Dedifferentiated amniotic fluid mesenchymal stem cell (primary cell): ENCODE measurements around the gene ATP5F1D.

Experiments
- DNase-seq: peaks from one replicate; pipeline ENCODE4 v3.0.0-alpha.2; 2016; ENCODE audit errors: extremely low spot score

Gene ATP5F1D

DNA sequence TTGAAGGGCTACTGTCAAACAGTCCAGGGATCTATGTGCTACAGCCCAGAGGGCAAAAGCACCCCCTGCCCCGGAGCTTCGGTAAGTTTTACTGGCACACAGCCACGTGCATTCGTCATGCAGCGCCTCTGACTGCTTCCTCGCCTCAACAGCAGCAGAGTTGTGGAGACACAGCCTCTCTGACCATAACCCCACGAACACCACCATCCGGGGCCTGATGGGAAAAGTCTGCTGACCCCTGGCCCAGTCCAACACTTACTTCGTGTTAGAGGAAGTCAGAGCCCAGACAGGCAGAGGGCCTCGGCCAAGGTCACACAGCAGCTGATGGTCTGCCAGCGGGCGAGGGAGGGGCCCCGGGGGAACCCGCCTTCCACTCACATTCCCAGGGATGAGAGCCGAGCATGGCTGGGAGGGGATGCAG, 8.9 kb upstream of the ATP5F1D start:
- DNase-seq = no peak

DNA sequence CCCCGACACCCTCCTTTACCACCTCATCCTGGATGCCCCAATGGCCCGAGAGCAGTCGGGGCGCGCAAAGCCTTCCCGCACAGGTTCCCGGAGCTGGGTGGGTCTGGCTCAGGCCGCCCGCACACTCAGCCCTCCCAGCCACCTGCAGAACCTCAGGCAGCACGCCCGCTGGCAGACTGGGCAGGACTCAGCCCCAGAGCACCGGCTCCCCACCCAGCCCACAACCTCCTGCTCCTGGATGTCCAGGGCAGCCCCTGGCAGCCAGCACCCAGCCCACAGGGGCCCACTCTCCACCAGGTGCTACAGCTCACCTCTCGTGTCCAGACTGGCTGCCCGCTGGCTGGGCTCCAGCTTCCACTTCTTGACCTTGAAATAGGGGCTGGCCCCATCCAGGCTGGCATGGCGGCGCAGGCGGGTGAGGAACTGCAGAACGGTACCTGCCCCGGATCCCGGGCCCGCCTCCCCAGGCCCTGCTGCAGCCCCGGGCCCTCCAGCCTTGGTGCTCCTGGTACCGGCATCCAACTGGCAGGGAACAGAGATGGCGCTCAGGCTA, 8.4 kb upstream of the ATP5F1D start:
- no peak for DNase-seq

DNA sequence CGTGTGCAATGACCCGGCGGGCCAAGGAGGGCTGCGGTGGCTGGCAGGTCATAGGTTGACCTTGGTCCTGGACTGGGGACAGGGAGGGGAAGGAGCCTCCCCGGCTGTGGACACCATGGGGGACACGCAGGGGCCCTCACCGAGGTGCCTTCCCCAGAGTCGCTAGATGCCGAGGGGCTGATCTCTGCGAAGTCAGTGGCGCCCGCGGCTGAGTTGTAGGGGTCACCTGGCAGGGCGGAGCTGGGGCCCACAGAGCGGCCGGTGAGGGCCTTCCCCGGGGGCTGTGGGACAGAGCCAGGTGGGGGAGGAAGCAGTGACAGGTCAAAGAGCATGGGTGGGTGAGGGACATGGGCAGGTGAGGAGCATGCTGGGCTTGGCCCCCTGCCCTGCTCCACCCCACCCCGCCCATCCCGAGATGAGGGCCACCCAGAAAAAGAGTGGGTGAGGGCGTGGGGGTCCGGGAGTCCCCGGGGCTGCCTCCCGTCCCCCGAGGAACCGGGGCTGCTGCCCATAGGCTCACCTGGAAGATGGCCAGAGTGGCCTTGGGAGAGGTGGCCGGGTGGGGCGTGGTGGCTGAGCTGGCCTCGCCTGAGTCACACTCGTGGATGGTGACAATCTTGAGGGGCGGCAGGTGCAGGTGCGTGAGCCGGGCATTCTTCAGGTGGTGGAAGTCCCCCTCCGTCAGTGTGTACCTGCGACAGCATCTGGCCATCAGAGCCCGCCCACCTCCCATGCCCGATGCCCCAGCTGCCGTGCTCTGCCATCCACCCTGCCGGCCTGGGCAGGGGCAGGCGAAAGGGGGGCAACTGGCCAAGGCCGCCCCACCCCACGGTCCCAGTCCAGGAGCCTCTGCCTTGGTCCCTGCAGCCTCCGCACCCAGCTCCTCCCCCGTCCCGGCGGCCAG, 7.2 kb upstream of the ATP5F1D start:
- DNase-seq = no peak

DNA sequence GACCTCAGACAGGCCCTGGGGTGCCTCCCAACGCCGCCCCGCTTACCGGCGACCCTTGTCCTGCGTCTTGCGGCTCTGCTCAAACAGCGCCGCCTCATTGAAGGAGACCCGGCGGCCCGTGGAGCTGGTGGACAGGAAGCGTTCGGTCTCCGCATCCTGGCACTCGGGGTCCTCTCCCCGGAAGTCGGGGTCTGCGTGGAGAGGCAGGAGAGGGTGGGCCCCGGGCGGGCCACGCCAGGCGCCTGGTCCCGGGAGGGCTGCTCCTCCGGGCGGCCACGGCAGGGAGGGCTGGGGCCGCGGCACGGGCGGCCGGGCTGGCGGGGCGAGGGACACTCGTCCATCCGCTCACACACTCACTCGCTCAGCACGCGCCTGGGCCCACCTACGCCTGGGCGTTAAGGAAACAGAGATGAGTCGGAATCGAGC, 6.6 kb upstream of the ATP5F1D start:
- DNase-seq = no peak

DNA sequence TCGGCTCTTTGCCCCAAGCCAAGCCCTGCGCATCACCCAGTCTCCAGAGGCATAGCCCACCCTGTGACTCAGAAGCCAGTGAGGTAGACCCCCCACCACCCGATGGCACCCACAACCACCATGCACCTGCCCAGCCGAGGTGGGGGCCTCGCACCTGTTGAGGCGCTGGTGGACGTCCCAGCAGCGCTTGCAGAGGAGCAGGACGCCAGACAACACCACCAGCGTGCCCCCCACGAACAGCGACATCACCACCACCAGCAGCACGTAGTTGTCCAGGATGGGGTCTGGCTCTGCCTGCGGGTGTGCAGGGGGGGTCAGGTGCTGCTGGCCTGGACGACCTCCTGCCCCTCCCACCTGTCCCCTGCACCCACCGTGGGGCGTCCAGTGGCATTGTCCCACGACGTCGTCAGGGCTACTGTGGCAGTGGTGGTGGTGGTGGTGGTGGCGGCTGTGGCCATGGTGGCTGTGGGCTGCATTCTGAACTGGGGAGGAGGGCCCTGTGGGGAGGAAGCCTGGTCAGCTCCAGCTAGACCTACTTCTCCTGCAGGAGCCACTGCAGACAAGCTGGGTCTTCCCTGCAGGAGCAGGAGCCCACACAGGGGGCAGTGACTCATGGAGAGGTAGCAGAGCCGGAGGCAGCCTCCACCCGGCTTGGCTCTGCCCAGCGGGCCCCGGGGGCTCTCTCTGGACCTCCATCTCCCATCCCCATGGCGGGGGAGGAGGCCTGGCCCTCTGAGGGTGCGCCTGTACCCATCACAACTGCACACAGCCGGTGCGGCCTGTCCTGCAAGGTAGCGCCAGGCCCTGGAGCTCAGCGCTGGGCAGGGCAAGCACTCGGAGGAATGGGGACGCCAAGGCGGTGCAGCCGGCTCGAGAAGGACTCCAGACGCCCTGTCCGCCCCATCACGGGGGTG, 5.7 kb upstream of the ATP5F1D start:
- no peak for DNase-seq

DNA sequence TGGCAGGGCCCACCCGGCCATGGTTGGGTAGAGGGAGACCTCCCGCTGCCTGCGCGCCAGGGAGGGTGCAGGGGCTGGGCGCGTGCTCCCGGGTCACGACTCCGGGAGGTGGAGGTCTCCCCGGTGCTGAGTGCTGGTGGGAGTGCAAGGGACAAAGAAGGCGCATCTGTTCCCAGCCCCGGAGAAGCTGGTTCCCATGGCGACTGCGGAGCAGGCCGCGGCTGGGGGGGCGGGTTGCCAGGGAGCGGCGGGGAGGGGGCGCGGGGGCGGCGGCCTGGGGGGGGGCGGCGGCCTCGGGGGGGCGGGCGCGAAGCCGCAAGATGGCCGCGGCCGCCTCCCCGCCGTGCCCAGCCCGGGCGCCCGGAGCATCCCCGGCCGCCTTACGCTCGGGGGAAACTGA, 5.0 kb upstream of the ATP5F1D start:
- DNase-seq = no peak

DNA sequence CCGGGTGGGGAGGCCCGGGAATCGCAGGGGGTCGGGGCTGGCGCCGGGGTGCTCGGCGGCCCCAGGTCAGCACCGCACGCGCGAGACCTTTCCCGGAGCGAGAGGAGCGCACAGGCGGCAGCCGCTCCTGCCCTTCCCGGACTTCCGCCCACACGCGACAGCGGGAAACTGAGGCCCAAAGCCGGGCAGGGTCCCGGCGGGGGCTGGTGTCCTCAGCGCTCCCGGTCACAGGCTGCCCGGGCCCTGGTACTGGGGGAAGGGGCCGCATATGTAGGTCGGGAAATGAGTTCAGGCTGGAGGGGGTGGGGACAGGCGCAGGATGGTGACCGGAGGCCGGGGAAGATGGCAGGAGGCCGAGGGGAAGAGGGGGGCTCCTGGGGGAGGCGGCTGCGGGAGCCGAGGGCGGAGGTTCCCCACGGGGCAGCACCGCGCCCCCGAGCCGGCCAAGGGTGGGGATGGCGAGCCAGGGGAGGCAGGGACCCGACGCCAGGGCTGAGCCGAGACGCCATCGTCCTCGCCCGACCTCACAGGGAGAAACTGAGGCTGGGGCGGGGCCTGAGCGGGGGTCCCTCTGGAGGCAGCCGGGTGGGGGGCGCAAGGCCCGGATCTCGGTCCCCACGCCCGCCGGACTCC, 4.4 kb upstream of the ATP5F1D start:
- no peak for DNase-seq

DNA sequence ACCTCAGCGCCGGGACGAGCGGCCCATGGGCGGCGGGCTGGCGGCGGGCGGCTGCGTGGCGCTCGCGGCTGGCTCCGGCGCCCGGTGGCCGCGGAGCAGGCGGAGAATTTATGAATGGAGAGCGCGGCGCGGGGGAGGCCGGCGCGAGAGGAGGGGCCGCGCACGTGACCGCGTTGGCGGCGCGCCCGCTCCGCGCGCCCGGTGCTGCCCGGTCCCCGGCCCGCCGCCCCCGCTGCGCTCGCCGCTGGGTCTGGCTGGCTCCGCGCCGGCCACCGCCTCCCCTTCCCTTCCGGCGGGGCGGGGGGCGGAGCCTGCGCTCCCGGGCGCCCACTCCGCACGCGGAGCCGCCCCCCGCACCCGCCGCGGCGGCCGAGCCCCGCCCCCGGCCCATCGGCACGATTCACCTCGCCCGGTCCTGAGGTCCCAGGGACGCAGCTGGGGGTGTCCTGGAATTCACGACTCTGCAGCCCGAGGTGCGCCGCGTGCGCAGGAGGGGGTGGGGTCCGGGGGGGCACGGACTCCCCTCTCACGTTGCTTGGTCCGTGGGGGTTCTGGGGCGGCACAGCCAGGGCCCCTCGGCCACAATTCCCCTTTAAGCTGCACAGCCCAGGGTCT, 3.7 kb upstream of the ATP5F1D start, which contains the start of gene CBARP:
TSS of gene CBARP (minus strand) at position 252 of the 615 bp plus-strand sequence. CDS start 1,905 bp downstream, outside the sequence.
- DNase-seq = no peak

DNA sequence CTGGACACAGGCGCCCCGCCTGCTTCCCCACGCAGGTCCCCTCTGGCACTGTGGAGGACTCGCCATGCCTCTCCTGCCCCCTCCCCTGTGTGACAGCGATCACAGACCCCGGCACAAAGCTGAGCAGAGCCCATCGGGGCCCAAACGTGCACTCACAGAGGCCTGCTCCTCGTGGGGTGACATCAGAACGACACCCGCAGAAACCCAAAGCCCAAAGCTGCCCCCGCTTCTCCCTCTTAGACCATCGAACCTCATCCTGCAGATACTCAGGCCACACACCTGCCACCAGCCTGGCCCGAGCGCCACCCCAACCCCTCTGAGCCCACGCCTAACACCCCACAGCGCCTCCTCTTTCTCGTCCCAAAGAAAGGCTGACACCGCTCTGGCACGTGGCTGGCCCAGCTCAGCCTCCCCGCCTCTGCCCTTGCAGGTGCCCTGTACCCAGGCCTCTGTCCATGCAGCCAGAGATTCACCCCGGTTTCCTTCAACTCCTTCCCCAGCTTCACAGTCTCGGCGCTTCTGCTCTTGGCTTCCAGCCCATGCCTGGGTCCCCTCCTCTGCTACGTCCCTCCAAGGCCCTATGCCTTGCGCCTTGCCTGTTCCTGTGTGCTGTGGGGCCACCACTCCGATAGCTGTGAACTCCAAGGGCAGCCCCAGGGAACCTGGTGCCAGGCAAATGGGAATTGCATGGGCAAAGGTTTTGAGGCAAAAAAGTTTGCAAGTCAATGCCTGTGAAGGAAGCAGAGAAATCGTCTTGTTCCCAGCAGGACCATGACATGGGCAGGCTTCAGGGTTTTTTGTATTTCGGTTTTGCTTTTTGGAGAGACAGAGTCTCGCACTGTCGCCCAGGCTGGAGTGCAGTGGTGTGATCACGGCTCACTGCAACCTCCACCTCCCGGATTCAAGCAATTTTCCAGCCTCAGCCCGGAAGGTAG, 2.9 kb upstream of the ATP5F1D start:
- no peak for DNase-seq

DNA sequence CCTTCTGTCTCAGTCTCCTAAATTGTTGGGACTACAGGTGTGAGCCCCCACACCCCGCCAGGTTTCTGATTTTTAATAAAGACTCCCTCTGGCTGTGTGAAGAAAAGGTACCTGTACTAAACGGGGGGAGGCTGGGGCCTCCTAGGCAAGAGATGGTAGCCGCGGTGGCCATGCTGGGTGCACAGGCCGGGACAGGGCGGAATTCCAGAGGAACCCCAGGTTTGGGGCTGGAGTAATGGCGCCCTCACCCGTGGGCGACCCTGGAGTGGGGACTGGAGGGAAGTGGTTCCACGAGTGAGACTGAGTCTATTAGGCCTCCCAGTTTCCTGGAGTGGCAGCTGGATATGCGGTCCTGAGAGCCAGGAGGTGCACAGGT, 2.1 kb upstream of the ATP5F1D start:
- DNase-seq = no peak

DNA sequence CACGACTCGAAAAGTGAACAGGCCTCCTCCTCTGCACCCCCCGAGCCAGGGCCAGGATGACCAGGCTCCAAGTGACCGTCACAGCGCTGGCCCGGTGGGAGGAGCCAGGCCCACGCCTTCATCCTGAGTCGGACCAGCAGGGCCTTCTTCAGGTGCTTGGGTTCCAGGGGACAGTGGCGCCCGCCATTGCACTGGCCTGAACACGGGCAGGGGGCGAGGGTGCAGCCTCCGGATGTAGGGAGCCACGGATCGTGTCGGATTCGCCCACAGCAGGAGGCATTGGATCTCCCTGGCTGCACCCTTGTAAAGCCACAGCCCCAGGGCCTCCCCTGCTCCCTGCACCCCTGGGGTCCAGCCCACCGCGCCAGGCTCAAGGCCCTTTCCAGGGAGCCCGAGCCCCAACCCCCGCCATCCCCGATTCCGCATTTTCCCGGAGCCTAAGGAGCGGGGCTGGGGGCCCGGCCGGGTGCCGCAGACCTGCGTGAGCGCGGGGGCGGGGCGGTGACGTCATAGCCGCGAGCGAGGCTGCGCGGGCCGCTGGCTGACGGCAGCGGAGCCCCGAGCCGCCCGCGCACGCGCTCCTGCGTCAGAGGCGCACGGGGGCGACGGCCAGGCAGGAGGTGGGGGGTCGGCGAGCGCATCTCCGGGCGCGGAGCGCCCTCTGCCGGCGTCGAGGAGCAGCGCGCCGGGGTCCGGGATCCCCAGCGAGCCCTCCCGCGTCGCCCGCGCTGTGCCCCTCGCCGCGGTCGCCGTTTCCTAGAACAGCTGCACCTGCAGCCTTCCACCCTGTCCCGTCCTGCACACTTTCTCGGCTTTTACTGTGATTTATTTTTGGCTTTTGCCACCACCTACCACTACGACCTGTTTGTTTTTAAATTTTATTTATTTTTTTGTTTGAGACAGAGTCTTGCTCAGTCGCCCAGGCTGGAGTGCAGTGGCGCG, 1.5 kb upstream of the ATP5F1D start:
- peak; percentile 83 for DNase-seq

DNA sequence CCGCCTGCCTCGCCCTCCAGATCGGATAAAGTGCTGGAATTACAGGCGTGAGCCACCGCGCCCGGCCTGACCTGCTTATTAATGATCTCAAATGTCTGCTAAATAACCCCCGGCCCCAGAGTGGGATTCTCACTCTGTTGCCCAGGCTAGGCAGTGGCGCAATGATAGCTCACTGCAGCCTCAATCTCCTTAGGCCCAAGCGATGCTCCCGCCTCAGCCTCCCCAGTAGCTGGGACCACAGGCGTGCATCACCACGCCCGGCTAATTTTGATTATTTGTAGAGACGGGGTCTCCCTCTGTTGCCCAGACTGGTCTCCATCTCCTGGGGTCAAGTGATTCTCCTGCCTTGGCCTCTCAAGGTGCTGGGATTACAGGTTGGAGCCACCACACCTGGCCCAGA, 626 bp upstream of the ATP5F1D start:
- no peak for DNase-seq

DNA sequence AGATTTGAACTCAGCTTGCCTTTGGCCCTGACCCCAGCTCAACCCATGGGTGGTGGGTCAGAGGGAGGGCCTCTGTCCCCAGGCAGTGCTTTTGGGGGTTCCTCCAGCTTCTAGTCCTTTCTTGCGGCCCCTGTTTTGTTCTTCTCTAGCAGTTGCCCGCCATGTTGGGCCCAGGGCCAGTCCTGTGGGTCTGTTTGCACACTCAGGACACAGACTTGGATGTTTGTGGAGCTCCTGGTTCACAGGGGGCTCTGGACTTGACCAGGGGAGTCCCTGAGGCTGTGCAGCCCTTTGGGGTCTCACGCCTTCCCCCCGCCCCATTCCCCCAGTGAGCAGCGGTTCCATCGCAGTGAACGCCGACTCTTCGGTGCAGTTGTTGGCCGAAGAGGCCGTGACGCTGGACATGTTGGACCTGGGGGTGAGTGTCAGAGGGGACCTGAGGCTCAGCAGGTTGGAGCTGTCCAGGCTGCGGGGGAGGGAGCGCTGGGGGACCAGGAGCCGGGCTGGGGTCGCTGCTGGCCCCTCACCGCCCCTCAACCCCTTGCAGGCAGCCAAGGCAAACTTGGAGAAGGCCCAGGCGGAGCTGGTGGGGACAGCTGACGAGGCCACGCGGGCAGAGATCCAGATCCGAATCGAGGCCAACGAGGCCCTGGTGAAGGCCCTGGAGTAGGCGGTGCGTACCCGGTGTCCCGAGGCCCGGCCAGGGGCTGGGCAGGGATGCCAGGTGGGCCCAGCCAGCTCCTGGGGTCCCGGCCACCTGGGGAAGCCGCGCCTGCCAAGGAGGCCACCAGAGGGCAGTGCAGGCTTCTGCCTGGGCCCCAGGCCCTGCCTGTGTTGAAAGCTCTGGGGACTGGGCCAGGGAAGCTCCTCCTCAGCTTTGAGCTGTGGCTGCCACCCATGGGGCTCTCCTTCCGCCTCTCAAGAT, 2.5 kb downstream of the ATP5F1D start:
- peak; percentile 59 for DNase-seq

DNA sequence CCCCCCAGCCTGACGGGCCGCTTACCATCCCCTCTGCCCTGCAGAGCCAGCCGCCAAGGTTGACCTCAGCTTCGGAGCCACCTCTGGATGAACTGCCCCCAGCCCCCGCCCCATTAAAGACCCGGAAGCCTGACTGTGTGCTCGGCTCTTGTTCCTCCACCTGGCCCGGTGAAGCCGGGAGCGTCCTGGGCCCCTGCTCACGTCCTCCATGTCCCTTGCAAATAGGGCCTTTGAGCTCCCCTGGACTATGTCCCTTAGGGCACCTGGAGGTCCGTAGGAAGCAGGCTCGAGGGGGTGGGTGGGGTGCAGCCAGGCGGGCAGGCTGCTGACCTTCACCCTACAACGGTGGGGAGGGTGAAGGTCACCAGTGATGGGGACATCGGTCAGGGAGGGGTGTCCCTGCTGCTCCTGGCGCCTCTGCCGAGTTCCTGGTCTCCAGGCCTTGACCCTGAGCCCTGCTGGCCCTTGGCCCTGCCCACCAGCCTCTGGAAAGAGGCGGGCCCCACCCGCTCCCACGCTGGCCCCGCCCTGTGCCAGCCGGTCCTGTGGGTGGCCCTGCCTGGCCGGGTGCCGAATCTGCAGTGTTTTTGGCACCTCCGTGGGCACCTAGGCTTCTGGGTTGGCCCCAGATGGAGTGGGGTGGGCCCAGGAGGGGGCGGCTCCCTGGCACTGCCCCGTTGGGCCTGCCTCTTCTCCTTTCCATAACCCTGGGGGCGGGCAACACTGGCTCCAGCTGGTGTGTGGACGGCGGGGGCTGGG, 3.3 kb downstream of the ATP5F1D start:
- no peak for DNase-seq

DNA sequence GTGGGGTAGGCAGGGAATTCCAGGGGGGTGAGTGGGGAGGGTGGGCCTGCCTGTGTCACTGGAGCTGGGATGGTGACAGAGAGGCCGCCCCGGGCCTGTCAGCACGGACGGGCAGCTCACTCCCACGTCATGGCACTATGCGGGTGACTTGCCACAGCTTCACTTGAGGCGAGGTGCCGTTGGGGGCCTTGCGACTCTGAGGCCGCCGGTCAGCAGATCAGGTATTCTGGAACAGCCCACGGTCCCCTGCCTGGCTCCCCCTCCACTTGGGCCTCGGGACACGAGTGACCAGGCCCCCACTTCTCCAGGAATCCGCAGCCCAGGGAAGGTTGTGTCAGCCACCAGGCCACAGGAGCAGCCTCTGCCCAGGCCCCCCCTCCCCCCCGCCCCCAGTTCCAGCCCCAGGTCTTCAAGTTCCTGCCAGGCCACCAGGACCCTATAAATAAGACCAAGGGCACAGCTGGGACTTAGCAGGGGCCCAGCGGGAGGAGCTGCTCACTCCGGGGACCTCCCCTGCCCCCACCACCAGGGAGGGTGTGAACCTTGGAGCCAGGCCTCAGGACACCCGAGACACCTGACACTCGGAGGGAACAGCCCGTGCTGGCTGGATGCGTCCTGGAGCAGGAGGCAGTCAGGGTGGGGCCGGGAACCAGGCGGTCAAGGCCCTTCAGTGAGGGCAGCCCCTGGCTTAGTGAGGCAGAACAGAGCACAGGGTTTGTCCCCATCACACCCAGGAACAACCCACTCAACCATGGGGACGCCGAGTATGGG, 4.1 kb downstream of the ATP5F1D start:
- no peak for DNase-seq
